Peyer's patch (tissue), 4 donors: Measurements from ENCODE around the gene REN.

Experiments
- POLR2A ChIP-seq, 2 donors: fragments of 450-650 bp; IDR thresholded peaks; one replicate each; pipeline ENCODE4 v1.5.1; 2017; ENCODE audit warnings: antibody characterized with exemption in 2 of 2, mild to moderate bottlenecking in 2 of 2, moderate library complexity in 2 of 2
- TF ChIP-seq, protein P1 (sequence below), 6 experiments: fragments of 450-650 bp in 4 of 6; fragments of 200-600 bp in 2 of 6; sonication (generic) in 1 of 6; IDR thresholded peaks; one replicate each; pipeline ENCODE4 v1.5.1; 2017 to 2019; ENCODE audit warnings: antibody characterized with exemption in 6 of 6, mild to moderate bottlenecking in 3 of 6, moderate library complexity in 1 of 6

DNA sequence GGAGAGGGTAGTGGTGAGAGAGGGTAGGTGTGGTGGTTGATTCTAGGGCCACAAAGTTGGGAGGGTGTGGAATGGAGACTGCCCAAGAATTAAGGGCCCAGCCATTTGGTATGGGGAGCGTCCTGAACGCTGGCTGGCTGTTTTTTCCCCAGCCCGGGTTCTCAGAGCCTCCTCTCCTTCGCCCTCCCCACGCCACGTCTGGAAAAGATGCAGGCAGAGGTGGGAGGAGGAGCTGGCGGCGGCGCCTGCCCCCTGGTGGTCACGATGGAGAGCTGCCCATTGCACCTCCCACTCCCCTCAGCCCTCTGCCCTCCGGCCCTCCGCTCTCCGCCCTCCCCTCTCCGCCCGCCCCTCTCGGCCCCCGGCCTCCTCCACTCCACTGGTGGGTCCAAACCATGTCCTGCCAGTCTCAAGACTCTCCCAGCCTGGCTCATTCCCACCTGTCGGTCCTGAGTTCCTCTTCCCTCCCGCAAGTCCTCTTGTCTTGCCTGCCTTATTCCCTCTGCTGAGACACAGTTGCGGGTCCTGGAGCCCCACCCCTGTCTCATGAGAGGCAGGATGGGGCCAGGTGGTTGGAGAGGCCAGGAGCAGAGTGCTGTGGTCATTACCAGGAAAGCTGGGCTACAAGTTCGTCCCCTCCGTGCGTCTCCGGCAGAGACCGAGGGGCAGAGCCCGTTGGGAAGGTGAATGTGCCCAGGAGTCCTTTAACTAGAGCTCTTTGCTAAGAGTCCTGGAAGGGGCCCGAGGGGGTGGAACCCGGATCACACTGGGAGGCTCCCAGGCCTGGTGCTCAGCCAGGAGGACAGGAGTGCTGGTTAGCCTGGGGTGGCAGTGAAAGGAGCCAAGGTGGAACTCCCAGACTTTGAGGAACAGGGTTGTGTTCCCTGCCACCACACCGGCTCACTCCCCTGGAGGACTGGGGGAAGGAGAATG, 36.9 kb downstream of the REN start:
- TF ChIP-seq, protein P1, sequence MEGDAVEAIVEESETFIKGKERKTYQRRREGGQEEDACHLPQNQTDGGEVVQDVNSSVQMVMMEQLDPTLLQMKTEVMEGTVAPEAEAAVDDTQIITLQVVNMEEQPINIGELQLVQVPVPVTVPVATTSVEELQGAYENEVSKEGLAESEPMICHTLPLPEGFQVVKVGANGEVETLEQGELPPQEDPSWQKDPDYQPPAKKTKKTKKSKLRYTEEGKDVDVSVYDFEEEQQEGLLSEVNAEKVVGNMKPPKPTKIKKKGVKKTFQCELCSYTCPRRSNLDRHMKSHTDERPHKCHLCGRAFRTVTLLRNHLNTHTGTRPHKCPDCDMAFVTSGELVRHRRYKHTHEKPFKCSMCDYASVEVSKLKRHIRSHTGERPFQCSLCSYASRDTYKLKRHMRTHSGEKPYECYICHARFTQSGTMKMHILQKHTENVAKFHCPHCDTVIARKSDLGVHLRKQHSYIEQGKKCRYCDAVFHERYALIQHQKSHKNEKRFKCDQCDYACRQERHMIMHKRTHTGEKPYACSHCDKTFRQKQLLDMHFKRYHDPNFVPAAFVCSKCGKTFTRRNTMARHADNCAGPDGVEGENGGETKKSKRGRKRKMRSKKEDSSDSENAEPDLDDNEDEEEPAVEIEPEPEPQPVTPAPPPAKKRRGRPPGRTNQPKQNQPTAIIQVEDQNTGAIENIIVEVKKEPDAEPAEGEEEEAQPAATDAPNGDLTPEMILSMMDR (IDR thresholded peaks at IDR 0.05), result peak; percentile 51 to 94 (median 83)
- TF ChIP-seq POLR2A (IDR thresholded peaks at IDR 0.05), result no peak
